ENCODE results near the gene AK2.

Gene AK2

GRCh38 chr1:33024430-33025179 lies 12.1 kb downstream of the AK2 start:
- peak in 1 of 3 donors; percentile 49 for DNase-seq (ENCODE audit: low read depth in 3 of 3, low spot score in 1 of 3)

- no peak for DNase-seq (ENCODE audit: low read depth in 3 of 3, low spot score in 1 of 3)
These were observed 14.0 kb downstream of the AK2 start for GRCh38 chr1:33022650-33023200.

- DNase-seq (ENCODE audit: low read depth in 3 of 3, low spot score in 1 of 3): no peak
These were observed 14.9 kb downstream of the AK2 start for GRCh38 chr1:33021567-33022431.

GRCh38 chr1:33018112-33018511 lies 18.6 kb downstream of the AK2 start:
- DNase-seq (ENCODE audit: low read depth in 3 of 3, low spot score in 1 of 3): no peak

DNA sequence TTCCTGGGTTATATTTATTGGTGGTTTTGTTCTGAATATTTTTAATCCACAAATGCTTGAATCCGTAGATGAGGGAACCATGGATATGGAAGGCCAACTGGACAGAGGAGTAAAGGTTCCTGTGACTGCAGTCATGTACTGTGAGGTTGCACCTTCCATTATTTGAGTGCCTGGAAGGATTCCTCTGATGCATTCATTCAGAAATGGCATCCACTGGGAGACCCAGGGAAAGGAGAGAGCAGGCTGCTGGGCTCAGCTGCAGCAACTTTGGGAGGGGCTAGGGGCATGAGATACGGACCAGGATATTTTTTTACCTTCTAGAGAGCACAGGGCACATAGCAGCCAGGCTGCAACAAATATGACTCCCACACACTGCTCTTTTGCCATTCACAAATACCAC lies 19.5 kb downstream of the AK2 start:
- no peak for DNase-seq (ENCODE audit: low read depth in 3 of 3, low spot score in 1 of 3)

DNA sequence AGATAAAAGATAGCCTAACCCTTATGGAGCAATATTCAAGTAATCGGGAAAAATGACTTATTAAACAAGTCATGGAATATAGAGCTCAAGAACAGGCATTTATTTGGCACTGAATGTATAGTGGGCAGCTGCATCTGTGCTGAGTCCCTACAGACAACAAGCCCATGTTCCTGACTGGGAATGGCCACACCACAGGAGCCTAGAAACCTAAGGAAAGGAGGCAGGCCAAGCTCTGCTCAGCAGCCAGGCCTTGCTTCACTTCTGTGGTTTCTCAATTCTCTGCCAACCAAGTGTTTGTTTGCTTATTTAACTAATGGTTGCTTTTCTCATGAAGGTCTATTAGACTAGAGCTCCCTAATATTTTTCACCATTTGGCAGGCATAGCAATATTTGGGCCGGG lies 21.5 kb downstream of the AK2 start:
- DNase-seq (ENCODE audit: low read depth in 3 of 3, low spot score in 1 of 3): no peak

GRCh38 chr1:33014464-33015163 lies 22.1 kb downstream of the AK2 start:
- DNase-seq (ENCODE audit: low read depth in 3 of 3, low spot score in 1 of 3): no peak

DNA sequence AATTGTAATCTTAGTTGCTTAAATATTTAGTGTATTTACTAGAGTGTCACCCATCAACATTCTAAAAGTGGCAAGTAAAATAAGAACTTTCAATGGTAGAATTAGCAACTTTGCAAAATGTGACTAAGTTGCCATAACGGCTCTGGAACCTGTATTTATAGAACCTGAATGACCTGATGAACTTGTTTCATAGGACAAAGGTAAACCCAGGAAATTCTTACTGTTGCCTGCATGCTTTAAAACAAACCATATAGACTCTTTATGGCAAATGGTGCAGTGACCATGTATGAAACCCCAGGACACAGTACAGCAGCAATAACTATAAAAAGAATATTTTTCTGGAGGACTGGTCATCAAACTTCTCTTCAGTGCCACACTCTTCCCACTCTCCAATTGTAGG lies 22.9 kb downstream of the AK2 start:
- DNase-seq (ENCODE audit: low read depth in 3 of 3, low spot score in 1 of 3): no peak

DNA sequence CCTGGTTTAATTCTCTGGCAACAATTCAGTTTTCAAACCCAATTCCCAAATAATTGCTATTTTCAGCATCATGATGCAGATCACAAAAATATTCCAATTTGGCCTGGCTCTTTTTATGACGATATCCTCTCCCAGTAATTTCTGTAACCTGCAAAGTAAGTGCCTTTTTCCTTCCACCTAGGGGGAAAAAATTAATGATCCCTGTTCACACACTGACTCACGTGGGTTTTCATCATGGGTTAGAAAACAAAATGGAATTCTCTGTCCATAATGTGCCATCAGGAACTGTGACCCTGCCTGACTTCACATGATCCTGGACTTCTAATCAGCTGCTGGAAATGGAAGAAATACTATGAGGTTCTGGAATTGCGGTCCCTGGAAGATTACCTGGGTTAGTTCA lies 24.5 kb downstream of the AK2 start:
- no peak for DNase-seq (ENCODE audit: low read depth in 3 of 3, low spot score in 1 of 3)

DNA sequence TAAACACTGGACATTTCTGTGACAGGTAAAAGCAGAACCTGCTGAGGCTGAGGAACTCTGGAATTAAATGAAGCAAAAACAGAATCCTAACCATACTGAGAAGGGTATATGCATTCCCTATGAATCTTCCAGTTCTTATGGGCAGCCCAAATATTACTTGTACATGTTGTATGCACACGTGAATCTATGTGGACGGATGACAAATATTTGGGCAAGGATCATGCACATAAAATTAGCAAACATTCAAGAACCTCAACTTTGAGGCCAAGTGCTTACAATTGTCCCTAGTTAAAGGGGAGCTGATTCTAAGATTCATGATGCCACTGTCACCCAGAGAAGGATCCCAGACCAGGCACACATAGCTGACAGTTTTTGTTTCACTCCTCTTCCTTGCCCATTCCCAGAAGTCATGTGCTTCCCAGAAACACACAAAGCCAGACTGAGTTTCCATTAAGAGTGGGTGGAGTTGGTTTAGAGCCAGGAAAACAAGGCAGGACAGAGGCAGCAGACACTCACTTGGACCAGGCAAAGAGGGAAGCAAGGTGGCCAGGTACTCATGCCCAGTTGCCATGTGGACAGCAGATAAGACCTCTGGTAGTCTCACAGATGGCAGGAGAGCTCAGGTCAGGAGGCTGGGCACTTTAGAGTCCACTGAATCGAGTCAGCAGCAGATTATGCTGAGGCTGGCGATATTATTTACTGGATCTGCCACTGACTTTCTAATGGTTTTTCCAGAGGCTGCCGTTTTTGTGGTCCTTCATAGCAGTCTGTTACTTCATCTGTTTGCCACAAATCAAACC lies 25.6 kb downstream of the AK2 start:
- DNase-seq (ENCODE audit: low read depth in 3 of 3, low spot score in 1 of 3): no peak

- no peak for DNase-seq (ENCODE audit: low read depth in 3 of 3, low spot score in 1 of 3)
These were observed 27.1 kb downstream of the AK2 start for GRCh38 chr1:33009561-33009960.

- DNase-seq (ENCODE audit: low read depth in 3 of 3, low spot score in 1 of 3): no peak
These were observed 28.4 kb downstream of the AK2 start for GRCh38 chr1:33008051-33008914.

DNA sequence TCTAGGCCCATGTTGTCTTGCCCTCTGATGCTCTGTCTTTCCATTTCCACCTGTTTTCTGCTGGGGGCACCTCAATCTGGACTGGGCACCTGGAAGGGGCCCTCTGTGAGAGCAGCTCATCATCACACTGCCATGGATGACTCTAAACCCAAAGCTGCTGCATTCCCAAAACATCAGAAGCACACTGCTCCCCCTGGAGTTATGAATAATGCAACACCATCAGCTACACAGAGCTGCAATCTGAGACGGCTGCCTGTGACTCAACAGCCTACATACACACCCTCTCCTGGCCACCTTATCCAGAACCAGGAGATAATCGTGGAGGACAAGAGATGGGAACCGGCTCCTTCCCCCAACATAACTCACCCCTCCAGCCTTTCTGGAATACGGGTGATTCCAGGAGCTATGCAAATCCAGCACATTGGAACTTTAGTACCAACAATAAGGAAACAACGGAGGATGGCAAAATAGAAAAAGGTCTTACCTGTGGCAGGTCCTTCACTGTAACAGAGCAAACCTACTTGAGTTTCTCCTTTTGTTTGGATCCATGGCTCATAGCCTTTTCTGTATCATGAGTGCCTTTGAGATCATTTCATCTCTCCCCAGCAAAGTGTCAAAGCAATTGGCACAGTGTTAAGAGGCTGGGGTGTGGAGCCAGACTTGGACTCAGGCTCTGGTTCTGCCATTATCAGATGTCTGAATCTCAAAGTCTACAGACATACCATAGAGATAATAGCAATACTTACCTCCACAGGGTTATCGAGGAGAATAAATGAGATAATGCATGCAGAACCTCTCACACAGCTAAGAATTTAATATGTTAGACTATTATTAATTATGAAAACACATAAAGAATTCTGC lies 29.3 kb downstream of the AK2 start:
- DNase-seq (ENCODE audit: low read depth in 3 of 3, low spot score in 1 of 3): no peak

- no peak for DNase-seq (ENCODE audit: low read depth in 3 of 3, low spot score in 1 of 3)
These were observed 30.8 kb downstream of the AK2 start for GRCh38 chr1:33005838-33006421.

DNA sequence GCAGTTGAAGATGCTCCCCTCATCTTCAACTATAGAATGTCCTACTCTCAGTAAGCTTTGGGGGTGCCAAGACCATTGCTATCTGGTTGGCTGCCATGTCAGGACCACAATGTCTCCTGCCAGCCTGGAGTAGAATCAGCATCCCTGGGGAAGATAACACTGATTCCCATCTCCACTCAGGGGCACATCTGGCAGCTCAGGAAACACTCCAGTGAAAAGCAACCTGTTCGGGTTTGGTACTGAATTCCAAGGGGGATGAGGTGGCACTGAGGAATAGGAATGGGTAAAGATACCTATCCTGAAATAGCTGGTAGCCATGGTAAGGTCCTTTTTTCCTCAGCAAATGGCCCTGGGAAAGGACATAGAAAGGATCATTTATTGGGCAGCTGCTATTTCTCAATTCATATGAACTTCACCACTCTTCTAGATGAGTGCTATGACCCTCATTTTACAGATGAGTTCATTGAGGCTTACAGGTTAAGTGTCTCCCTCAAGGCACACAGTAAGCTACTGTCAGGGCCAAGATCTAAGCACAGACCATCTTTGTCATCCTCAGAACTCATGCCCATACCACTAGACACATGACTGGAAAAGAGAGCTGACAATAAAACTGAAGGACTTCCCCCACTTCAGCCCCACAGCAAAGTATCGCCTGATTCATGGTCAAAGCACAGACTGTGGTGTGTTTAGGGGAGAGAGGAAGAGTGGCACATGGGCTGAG lies 31.4 kb downstream of the AK2 start:
- no peak for DNase-seq (ENCODE audit: low read depth in 3 of 3, low spot score in 1 of 3)

DNA sequence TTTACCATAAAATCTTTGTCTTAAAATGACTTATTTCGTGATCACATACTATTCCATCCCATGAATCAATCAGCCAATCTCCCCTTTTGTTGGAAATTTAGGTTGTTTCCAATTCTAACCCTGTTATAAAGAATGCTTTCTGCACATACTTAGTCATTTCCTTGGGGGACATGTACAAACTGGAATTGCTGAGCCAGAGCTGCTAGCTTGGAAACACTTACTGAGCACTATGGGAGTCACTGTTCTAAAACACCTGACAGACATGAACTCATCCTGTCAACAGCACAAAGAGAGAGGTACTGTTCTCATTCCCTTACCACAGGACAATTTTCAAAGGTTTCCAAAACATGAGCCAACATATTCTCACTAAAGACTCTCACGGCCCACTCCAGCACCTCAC lies 32.1 kb downstream of the AK2 start:
- no peak for DNase-seq (ENCODE audit: low read depth in 3 of 3, low spot score in 1 of 3)

GRCh38 chr1:33003657-33004056 lies 33.0 kb downstream of the AK2 start:
- no peak for DNase-seq (ENCODE audit: low read depth in 3 of 3, low spot score in 1 of 3)

DNA sequence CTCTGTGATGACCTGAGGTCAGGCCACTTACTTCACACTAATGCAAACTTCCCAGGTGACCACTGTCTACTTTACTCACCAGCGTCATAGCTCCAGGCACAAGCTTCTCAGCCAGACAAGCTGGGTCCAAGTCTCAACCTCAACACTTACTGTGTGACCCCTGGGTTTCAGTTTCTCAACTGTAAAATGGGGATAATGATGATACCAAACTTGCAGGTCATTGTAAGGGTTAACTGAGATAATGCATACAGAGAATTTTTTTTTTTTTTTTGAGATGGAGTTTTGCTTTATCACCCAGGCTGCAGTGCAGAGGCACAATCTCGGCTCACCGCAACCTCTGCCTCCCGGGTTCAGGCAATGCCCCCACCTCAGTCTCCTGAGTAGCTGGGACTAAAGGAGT lies 34.7 kb downstream of the AK2 start:
- DNase-seq (ENCODE audit: low read depth in 3 of 3, low spot score in 1 of 3): no peak

Measured in stimulated activated CD4-positive, alpha-beta T cell treated with anti-CD3 and anti-CD28 coated beads, TNF-alpha, amount 100 ng/mL, for 1 hour (primary cell).